GM12864 (cell line): ENCODE measurements around the gene VAV3.

Experiments
- DNase-seq: peaks from one replicate; pipeline ENCODE4 v3.0.0-alpha.2; 2011; ENCODE audit warnings: low read depth
- H3K4me3 ChIP-seq: 2 replicates; pipeline ENCODE4 v1.5.1; 2011; ENCODE audit warnings: mild to moderate bottlenecking, low read depth, low read length, control low read depth
- CTCF ChIP-seq: IDR thresholded peaks from 2 replicates; pipeline ENCODE4 v1.5.1; 2011; ENCODE audit warnings: low read depth, mild to moderate bottlenecking, moderate library complexity, low read length, control low read depth, inconsistent platforms; ENCODE audit errors: missing control alignments

The VAV3 gene

DNA sequence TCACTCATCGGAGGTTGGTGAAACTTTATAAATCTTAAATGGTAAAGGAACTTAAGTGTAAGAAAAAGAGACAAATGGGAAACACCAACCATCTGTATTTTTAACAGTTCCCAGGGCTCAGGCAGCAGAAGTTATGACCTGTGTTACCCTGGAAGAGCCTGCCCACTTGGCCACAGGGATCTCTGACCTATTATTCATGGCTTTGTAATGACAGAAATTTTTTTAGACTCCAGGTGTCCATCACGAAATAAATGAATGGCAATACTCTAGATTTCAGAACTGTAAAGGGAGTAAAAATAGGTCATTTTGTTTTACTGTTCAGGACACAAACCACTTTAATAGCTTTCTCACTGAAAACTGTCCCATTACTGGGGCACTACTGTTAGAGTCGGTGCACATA is 389.8 kb downstream of the VAV3 start:
- H3K4me3 ChIP-seq, result no peak overlapping the region
- DNase-seq, result no peak
- TF ChIP-seq CTCF, result no peak

GRCh38 chr1:107574044-107574443 is 390.9 kb downstream of the VAV3 start:
- no peak overlapping the region for H3K4me3 ChIP-seq
- DNase-seq, result no peak
- no peak for TF ChIP-seq CTCF

DNA sequence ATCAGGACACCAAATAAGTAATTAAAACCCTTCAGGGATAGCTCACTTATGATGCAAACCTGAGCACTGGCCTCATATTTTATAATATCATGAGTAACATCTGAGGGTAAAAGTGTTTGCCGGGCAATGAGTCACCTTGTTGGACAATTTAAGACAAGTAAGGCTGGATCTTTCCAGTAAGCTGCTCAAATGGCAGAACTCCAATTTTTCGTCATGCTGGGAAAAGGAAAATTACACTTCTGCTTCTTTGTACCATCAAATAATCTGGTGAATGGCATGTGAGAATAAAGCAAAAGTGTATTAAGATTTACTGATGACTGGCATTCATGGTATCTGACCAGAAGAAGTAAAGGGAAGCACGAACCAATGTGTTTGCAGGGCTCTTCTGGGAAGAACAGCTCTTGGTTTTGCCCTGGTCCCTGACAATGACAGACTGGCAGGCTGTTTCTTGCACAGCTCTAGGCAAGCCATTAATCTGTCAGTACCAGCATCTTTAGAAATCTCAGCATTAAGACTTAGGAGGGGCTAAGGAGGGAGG is 392.2 kb downstream of the VAV3 start:
- no peak for TF ChIP-seq CTCF
- no peak for DNase-seq
- H3K4me3 ChIP-seq, result no peak overlapping the region

- DNase-seq, result no peak
- no peak overlapping the region for H3K4me3 ChIP-seq
- no peak for TF ChIP-seq CTCF
These were observed 394.2 kb downstream of the VAV3 start for GRCh38 chr1:107570768-107571167.

GRCh38 chr1:107563441-107563840 is 401.5 kb downstream of the VAV3 start:
- TF ChIP-seq CTCF, result no peak
- DNase-seq, result no peak
- H3K4me3 ChIP-seq, result no peak overlapping the region

- DNase-seq, result no peak
These were observed 405.1 kb downstream of the VAV3 start for GRCh38 chr1:107559881-107560280.

More at GRCh38 chr1:107559881-107560280, 405.1 kb downstream of the VAV3 start:
- H3K4me3 ChIP-seq, result no peak overlapping the region
- TF ChIP-seq CTCF, result no peak
